Stomach (tissue), 4 donors: Measurements from ENCODE around the gene DNAJA3.

Experiments
- CTCF ChIP-seq, 7 experiments: fragments of 450-650 bp in 4 of 7; fragments of 200-600 bp in 3 of 7; sonication (generic) in 3 of 7; IDR thresholded peaks; one replicate each; pipeline ENCODE4 v1.5.1; 2016 to 2019; ENCODE audit warnings: antibody characterized with exemption in 7 of 7, control low read depth in 2 of 7, mild to moderate bottlenecking in 1 of 7
- POLR2AphosphoS5 ChIP-seq, 3 donors: sonication (generic); formaldehyde crosslinking; IDR thresholded peaks; one replicate each; pipeline ENCODE4 v1.6.1; 2016; ENCODE audit warnings: antibody characterized with exemption in 3 of 3

GRCh38 chr16:4393240-4393600 is 32.4 kb upstream of the DNAJA3 start:
- TF ChIP-seq CTCF (IDR thresholded peaks at IDR 0.05) = no peak
- peak in 1 of 3 donors; percentile 17 for TF ChIP-seq POLR2AphosphoS5 (IDR thresholded peaks at IDR 0.05)
